Suppressor macrophage treated with lipopolysaccharide for 1 hour (primary cell): Measurements from ENCODE around the gene ESAM.

Experiments used
- DNase-seq, 3 donors: peaks; one replicate each; pipeline ENCODE4 v3.0.0-alpha.2; 2020 to 2022

The ESAM gene

DNA sequence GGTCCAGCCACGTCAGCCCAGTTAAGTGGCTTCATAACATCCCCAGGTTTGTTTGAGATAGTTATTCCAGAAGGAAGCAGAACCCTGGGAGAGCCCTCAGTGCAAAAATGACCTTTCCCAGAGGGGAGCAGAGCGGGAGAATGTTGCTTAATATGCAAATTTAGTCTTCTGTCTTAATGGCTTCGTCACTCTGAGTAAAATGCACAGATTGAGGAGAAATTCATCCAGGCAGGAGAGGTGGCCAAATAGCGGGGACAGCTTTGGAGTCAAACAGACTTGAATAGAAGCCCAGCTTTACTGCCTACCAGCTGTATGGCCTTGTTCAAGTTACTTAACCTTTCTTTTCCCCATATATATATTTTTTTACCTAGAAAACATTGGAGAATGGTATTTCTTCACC is 34.6 kb downstream of the ESAM start:
- no peak for DNase-seq

DNA sequence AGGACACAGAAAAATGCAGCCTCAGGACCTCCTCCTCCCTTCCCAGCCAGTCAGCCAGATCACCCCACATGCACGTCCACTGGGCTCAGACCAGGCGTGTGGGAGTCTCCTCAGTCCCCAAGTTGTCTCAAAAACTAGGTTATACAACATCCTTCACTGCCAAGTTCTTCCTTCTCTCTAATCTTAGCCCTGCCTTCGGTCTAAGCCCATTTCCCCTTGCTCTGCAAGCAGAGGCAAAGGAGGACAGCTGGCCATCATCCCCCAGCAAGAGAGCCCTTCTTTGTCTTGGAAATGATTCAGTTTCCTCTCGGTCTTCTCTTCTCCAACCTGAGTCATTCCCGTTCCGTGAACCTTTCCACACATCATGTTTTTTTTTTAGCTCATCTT is 36.4 kb downstream of the ESAM start:
- DNase-seq, result peak in 2 of 3 donors; percentile 51 to 66

GRCh38 chr11:124724979-124725718 is 36.9 kb downstream of the ESAM start:
- no peak for DNase-seq

GRCh38 chr11:124722176-124722575 is 39.9 kb downstream of the ESAM start:
- no peak for DNase-seq

DNA sequence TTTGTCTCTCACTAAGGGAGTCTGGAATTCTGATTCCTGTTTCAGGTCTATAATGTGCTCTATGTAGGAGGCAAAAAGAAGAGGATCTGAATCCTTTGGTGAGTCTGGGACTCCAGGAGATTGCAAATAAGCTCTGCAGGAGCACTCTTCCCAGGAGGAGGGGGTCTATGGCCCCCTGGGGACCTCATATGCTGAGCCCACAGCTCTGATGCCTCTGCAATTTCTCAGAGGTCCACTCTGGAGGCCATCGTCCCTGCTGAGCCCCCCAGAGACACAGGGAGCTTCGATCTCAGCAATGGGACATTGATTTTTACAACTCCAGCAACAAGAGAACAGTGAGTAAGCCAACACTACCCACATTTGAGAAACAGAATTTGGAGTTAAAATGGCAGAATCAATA is 42.6 kb downstream of the ESAM start:
- DNase-seq, result no peak

- no peak for DNase-seq
Measured at GRCh38 chr11:124718801-124719200, 43.3 kb downstream of the ESAM start.

GRCh38 chr11:124717786-124718651 is 44.1 kb downstream of the ESAM start:
- no peak for DNase-seq

- no peak for DNase-seq
Measured at GRCh38 chr11:124717421-124717785, 44.7 kb downstream of the ESAM start.

- no peak for DNase-seq
Measured at GRCh38 chr11:124716591-124716990, 45.5 kb downstream of the ESAM start.

- no peak for DNase-seq
Measured at GRCh38 chr11:124712392-124712791, 49.7 kb downstream of the ESAM start.

- DNase-seq, result no peak
Measured at GRCh38 chr11:124707829-124708228, 54.3 kb downstream of the ESAM start.
